HEK293 (cell line): ENCODE data around the gene LDAF1.

Source experiments
- BCL6B ChIP-seq: fragments of 450-650 bp; formaldehyde crosslinking; IDR thresholded peaks from 2 replicates; pipeline ENCODE4 v1.5.1; 2017; ENCODE audit warnings: missing biosample characterization, missing genetic modification characterization
- FEZF1 ChIP-seq: fragments of 450-650 bp; formaldehyde crosslinking; IDR thresholded peaks from 2 replicates; pipeline ENCODE4 v1.5.1; 2016; ENCODE audit warnings: missing biosample characterization, missing genetic modification characterization
- REST ChIP-seq: fragments of 450-650 bp; formaldehyde crosslinking; IDR thresholded peaks from 2 replicates; pipeline ENCODE4 v1.5.1; 2016; ENCODE audit warnings: missing biosample characterization, missing genetic modification characterization
- SP3 ChIP-seq: fragments of 450-650 bp; formaldehyde crosslinking; IDR thresholded peaks from 2 replicates; pipeline ENCODE4 v1.5.1; 2016; ENCODE audit warnings: missing biosample characterization, missing genetic modification characterization
- ZBTB21 ChIP-seq: fragments of 450-650 bp; formaldehyde crosslinking; IDR thresholded peaks from 2 replicates; pipeline ENCODE4 v1.5.1; 2017; ENCODE audit warnings: missing biosample characterization, missing genetic modification characterization
- ZNF2 ChIP-seq: fragments of 450-650 bp; formaldehyde crosslinking; IDR thresholded peaks from 2 replicates; pipeline ENCODE4 v1.5.1; 2016; ENCODE audit warnings: missing biosample characterization, missing genetic modification characterization
- ZNF274 ChIP-seq, 2 experiments: fragments of 200-500 bp in 1 of 2; fragments of 450-650 bp in 1 of 2; sonication (Bioruptor generic) in 1 of 2; formaldehyde crosslinking in 1 of 2; IDR thresholded peaks; 2 replicates each; pipeline versions ENCODE4 v1.5.1 to v1.6.1; 2014 to 2016; ENCODE audit warnings: borderline replicate concordance in 1 of 2, inconsistent platforms in 1 of 2, low read length in 1 of 2, missing biosample characterization in 1 of 2, missing genetic modification characterization in 1 of 2
- ZNF37A ChIP-seq: fragments of 450-650 bp; IDR thresholded peaks from 2 replicates; pipeline ENCODE4 v1.5.1; 2018; ENCODE audit warnings: missing biosample characterization, missing genetic modification characterization
- ZNF394 ChIP-seq: fragments of 450-650 bp; formaldehyde crosslinking; IDR thresholded peaks from 2 replicates; pipeline ENCODE4 v1.5.1; 2016; ENCODE audit warnings: missing biosample characterization, missing genetic modification characterization, mild to moderate bottlenecking, moderate library complexity, borderline replicate concordance
- ZNF416 ChIP-seq: fragments of 450-650 bp; formaldehyde crosslinking; IDR thresholded peaks from 2 replicates; pipeline ENCODE4 v1.5.1; 2016; ENCODE audit warnings: missing biosample characterization, missing genetic modification characterization
- ZNF530 ChIP-seq: fragments of 450-650 bp; formaldehyde crosslinking; IDR thresholded peaks from 2 replicates; pipeline ENCODE4 v1.5.1; 2016; ENCODE audit warnings: low read depth, missing biosample characterization, missing genetic modification characterization
- TF ChIP-seq, protein P1 (sequence below): fragments of 450-650 bp; formaldehyde crosslinking; IDR thresholded peaks from 2 replicates; pipeline ENCODE4 v1.5.1; 2016; ENCODE audit warnings: missing biosample characterization, missing genetic modification characterization
- TF ChIP-seq, protein P2 (sequence below): fragments of 450-650 bp; formaldehyde crosslinking; IDR thresholded peaks from 2 replicates; pipeline ENCODE4 v1.5.1; 2016; ENCODE audit warnings: missing biosample characterization, missing genetic modification characterization
- TF ChIP-seq, protein P3 (sequence below): fragments of 450-650 bp; formaldehyde crosslinking; IDR thresholded peaks from 2 replicates; pipeline ENCODE4 v1.5.1; 2016; ENCODE audit warnings: missing biosample characterization, missing genetic modification characterization

- TF ChIP-seq FEZF1 (tag by site-specific recombination), result no peak
- TF ChIP-seq, protein P1, sequence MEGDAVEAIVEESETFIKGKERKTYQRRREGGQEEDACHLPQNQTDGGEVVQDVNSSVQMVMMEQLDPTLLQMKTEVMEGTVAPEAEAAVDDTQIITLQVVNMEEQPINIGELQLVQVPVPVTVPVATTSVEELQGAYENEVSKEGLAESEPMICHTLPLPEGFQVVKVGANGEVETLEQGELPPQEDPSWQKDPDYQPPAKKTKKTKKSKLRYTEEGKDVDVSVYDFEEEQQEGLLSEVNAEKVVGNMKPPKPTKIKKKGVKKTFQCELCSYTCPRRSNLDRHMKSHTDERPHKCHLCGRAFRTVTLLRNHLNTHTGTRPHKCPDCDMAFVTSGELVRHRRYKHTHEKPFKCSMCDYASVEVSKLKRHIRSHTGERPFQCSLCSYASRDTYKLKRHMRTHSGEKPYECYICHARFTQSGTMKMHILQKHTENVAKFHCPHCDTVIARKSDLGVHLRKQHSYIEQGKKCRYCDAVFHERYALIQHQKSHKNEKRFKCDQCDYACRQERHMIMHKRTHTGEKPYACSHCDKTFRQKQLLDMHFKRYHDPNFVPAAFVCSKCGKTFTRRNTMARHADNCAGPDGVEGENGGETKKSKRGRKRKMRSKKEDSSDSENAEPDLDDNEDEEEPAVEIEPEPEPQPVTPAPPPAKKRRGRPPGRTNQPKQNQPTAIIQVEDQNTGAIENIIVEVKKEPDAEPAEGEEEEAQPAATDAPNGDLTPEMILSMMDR (tag by site-specific recombination), result no peak
- no peak for TF ChIP-seq ZNF416 (tag by site-specific recombination)
- TF ChIP-seq ZNF274 (IDR thresholded peaks at IDR 0.05; ENCODE audit: low read length), result no peak
- TF ChIP-seq ZNF274 (tag by site-specific recombination; IDR thresholded peaks at IDR 0.05; ENCODE audit: borderline replicate concordance), result no peak
- no peak for TF ChIP-seq ZNF2 (tag by site-specific recombination)
- no peak for TF ChIP-seq REST
- no peak for TF ChIP-seq SP3 (tag by site-specific recombination)
- no peak for TF ChIP-seq BCL6B
- TF ChIP-seq, protein P2, sequence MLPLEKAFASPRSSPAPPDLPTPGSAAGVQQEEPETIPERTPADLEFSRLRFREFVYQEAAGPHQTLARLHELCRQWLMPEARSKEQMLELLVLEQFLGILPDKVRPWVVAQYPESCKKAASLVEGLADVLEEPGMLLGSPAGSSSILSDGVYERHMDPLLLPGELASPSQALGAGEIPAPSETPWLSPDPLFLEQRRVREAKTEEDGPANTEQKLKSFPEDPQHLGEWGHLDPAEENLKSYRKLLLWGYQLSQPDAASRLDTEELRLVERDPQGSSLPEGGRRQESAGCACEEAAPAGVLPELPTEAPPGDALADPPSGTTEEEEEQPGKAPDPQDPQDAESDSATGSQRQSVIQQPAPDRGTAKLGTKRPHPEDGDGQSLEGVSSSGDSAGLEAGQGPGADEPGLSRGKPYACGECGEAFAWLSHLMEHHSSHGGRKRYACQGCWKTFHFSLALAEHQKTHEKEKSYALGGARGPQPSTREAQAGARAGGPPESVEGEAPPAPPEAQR (tag by site-specific recombination), result no peak
- no peak for TF ChIP-seq ZNF394 (tag by site-specific recombination)
- TF ChIP-seq, protein P3, sequence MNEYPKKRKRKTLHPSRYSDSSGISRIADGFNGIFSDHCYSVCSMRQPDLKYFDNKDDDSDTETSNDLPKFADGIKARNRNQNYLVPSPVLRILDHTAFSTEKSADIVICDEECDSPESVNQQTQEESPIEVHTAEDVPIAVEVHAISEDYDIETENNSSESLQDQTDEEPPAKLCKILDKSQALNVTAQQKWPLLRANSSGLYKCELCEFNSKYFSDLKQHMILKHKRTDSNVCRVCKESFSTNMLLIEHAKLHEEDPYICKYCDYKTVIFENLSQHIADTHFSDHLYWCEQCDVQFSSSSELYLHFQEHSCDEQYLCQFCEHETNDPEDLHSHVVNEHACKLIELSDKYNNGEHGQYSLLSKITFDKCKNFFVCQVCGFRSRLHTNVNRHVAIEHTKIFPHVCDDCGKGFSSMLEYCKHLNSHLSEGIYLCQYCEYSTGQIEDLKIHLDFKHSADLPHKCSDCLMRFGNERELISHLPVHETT (tag by site-specific recombination), result no peak
- no peak for TF ChIP-seq ZNF37A (tag by site-specific recombination)
- no peak for TF ChIP-seq ZNF530 (tag by site-specific recombination)
- TF ChIP-seq ZBTB21 (tag by site-specific recombination), result no peak
Observed at GRCh38 chr16:21172650-21173049, 14.2 kb downstream of the LDAF1 start.
